Fibroblast of skin of abdomen (primary cell): Measurements from ENCODE around the gene PDZRN4.
"Not testable (repeated sequence)": the region's sequence is repeated elsewhere in the genome, so short reads cannot be mapped to it uniquely, and the experiment has no call there.

Source experiments
- DNase-seq: peaks from one replicate; pipeline ENCODE4 v3.0.0-alpha.2; 2013

PDZRN4 gene

DNA sequence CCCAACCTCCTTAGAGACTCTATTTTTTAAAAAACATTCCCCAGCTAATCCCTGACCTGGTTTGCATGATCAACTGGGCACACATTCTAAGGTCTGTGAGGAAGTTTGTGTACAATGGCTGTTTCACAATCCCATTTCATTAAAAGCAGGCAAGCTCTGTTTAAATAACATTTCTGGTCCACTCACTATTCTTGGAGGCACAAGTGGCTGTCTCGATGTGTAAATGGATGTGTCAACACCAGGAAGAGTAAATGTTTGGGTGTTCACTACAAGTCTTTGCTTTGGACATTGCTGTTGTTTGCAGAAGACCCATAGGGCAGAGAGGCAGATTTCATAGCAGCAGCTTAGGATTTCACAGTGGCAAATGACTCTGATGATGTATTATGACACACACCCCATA is 98.3 kb downstream of the PDZRN4 start:
- DNase-seq = no peak

DNA sequence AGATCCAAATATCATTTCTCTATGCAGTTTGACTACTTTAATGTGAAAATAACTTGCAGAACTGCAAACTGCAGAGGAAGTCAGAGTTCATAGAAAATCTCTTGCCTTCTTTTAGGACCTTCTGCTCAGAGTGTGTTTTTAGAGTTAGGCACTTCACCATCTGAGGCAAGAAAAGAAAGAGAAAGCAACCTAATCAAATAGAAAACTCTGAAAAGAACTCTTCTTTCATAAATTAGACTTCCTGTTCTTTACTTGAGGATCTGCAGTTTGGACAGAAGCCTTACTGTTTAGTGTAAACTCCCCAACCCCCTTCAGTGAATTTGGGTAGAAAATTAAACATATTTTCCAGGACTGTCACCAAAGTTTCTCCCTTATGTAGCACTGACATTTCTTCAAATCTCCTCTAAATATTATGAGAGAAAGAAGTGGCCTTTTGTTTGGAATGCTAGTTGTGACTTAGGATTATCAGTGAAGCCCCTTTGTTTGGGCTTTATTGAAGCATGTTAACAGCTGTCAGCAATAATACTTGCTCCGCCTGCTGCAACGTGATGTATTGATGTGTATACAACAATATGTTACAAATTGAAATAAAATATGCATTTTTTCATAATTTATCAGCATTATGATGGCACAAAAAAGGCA is 99.5 kb downstream of the PDZRN4 start:
- no peak for DNase-seq

DNA sequence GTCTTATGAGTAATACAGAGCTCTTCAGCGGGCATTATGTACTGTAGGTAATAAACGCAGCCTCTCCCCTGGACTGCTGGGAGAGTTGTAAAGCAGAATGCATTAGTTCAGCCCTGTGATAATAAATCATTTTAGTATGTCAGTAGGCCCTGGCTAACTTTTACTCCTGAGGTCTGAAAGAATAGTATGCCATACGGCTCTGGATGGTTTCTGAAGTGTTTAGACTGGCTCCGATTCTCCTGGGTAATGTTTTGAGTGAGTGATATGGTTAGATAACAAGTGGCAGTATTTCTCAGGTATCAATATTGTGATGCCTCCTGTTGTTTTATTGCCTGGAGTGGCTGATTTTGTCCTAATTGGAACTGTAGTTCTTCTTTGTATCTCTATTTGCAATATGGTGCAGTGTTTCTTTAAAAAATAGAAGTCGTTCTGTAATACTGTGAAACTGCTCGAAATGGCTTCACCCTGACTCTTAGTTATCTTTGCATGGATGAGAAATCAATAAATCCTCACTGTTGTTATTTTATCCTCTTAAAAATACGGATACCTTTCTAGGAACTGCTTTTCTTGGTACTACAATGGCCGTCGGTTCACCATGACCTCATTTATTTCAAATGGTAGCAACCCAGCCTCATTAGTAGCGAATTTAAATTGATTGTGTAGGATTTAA is 100.2 kb downstream of the PDZRN4 start:
- DNase-seq = no peak

DNA sequence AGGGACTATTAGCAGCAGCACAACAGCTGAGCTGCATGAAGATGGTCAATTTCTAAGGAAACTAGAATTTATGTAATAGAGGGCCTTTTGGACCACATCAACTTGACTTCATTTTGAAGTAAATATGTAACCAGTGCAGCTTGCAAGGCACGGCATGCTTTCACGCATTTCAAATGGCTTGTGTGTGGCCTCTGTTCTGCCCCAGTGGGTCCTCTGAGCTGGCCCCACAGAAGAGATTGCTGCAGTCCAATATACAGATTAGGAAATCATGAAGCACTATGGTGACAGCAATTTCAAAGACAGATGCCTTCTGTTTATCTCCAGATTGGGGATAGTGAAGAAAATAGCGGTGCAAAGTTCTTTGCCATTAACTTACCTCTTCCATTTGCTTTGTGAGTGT is 101.4 kb downstream of the PDZRN4 start:
- DNase-seq = no peak

DNA sequence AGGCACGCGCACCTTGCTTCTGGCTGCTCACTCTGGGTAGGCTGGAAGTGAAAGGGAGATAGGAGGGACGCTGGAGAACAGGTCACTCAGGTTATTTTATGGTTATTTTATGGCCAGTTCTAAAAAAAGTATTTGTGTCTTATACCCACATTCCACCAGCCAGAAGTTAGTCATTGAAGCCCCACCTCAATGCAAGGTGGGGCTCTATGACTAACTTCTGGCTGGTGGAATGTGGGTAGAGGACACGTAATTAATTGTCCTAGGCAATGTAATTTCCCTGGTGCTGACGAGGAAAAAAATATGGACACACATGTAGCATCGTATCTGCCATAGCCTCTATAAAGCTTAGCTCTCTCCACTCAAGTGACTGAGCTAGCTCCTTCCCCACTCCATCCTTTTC is 104.9 kb downstream of the PDZRN4 start:
- DNase-seq = no peak

DNA sequence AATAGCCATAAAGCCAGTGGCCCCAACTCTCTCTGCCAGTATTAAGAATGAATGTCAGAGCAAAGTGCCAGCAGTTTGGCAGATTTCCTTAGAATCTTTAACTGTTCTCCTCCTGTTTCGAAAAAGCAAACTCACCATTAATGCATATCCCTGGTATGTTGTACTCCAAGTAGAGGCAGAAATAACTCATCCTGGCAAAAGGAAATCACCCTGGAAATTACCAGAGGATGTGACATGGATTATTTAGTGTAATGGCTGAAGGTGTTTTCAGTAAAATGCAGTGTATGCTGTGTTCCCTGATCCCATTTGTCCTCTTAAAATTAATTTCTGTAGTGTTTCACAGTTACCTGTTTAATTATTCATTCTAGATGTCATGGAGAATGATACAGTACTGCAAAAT is 105.3 kb downstream of the PDZRN4 start:
- DNase-seq = no peak

DNA sequence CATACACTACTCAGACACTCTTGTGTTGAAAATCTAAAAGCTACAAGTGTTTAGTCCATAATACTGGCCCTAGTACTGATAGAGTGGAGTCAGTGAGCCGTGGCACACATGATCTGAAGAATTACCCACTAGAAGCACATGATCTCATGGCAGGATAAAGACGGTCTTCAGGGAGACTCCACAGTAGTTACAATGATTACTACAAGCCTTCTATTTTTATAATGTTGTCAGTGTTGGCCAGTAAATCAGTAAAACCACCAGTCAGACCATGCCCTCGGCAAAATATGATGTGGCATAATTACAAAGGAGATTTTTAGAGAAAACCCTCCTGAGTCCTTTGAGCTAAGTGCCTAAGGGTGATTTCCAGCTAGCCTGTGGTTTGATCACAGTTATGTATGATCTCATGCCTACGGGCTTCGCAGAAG is 114.9 kb downstream of the PDZRN4 start:
- no peak for DNase-seq

DNA sequence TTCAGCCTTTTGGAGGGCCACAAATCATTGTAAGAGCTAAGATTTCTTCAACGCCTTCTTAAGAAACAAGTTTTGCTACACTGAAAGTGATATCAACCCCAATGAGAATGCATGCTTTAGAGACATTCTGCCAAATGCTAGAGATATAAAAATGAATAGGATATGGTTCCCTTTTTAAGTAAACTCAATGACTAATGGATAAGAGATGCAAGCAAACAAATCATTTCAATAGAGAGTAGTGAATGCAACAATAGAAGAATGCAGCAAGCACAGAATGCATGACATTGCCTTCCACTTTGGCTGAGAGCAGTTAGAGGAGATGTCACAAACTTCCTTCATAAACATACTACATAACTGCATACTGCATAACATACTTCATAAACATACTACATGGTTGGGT is 116.4 kb downstream of the PDZRN4 start:
- DNase-seq = no peak

DNA sequence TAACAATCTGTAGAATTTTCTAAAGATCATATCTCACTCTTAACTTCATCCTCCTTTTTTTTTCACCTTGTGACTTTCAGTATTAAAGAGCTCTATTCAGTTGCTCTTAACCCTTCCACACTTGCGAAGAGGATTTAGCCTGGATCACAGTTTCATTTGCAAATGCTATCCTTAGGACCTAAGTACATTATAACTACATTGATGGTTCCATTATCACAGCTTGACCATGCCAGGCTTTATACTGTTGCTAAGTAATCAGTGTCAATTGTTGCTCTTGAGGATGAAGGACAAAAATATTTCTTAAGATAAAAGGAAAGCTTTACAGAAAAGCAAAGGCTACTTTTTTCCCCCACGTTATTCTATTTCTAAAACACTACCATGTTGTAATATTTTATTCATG is 122.2 kb downstream of the PDZRN4 start:
- no peak for DNase-seq

DNA sequence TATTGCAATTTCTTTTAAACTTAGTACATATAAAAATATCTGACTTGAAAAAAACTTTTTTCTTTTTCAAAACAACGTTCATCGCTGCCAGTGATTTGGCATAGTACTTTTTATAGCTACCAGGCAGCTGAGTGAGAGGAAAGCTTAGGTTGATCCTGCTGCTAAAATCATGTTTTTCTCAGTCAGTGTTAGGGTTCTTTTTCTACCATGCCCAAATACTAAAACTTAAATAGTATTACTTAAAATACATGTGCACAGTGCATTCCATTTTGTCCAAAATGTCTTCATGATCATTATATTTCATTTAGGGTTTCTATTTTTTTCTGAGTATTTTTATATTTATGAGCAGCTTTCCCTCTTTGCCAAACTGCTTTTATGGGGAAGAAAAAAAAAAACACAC is 123.8 kb downstream of the PDZRN4 start:
- no peak for DNase-seq

DNA sequence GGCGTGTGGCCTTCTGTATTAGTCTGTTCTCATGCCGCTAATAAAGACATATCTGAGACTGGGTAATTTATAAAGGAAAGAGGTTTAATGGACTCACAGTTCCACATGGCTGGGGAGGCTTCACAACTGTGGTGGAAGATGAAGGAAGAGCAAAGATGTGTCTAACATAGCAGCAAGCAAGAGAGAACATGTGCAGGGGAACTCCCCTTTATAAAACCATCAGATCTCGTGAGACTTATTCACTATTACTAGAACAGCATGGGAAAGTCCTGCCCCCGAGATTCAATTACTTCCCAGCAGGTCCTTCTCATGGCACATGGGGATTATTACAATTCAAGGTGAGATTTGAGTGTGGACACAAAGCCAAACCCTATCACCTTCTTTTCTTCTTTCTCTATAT is 124.3 kb downstream of the PDZRN4 start:
- DNase-seq = not testable (repeated sequence)

DNA sequence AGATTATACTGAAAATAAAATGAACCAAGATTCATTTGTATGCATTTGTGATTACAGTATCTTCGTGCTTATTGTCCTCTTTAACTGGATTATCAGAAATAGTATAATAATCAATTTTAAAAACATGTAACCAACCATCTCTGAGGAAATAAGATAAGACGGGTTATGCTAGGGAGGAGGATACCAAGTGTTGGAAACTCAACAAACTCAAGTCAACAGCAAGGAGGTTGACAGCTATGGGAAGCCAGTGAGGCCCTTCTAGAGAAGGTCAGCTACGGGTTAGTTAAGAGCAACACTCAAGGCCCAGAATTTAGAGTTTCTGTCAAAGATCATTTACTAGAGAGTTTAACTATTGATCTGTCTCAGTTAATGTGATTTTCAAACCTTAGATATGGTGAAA is 137.2 kb downstream of the PDZRN4 start:
- no peak for DNase-seq

DNA sequence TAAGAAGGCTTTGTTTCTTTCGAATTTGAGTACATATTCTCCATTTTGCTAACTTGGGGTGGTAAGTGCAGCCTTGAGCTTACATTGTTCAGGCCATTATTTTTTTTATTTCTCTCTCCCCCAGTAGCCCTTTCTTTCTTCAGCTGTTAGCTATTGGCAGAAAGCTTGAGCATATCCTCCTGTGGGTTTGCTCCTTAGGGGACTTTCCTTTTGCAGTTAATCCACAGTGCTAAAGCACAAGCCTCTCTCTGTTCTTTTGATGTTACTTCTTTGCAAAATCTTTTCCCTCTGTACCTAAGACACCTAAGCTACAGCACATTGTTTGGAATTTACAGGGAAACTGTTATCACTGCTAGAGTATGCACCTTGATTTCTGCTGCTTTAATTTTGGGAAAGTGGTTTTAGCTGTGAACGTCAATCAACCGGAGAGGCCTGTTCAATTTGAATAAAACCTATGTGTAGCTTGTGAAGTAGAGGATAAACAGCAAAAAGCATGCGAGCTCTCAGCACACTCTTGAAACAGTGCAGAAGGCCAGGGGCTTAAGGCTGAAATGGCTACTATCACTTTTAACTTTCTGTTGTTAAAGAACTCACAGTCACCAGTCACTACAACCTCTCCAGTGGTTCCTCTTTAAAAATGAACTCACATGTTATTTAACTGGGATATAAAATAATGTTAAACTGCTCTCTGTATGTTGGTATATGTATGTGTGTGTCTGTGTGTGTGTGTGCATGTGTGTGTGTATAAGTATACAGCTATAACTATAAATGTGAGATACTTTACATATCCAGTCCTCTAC is 139.2 kb downstream of the PDZRN4 start:
- no peak for DNase-seq

DNA sequence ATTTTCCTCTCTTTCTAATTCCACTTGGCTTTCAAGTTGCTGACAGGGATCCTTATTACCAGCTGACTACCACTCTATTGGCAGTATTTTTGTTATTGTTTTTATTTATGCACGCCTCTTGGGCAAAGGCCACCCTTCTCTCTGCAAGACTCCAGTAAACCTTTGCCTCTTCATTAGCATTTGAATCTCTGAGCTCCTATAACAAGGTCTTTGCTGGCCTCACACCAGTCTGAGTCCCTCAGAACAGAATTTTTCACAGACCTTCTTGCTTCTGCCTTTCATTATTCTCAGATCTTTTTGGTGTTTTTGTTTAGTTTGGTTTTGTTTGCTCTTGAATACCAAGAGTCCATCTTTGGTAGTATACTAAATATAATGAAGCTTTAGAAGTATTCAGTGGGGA is 145.9 kb downstream of the PDZRN4 start:
- DNase-seq = no peak

DNA sequence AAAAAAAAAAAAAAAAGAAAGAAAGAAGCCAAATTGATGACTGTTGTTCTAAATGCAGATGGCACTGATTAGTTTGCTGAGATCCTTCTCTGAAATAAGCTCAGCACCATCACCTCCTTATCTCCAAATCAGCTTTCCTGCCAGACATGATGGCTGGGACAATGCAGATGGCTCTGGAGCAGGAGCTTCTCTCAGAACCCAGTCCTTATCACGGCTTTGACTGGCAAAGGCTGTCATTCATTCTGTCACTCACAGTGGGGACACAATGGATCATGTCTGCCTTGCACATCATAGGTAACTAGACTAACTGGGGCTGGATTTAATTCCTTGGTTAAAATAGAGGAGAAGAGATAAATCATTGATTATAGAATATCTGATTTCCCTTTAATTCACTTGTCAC is 146.3 kb downstream of the PDZRN4 start:
- no peak for DNase-seq

DNA sequence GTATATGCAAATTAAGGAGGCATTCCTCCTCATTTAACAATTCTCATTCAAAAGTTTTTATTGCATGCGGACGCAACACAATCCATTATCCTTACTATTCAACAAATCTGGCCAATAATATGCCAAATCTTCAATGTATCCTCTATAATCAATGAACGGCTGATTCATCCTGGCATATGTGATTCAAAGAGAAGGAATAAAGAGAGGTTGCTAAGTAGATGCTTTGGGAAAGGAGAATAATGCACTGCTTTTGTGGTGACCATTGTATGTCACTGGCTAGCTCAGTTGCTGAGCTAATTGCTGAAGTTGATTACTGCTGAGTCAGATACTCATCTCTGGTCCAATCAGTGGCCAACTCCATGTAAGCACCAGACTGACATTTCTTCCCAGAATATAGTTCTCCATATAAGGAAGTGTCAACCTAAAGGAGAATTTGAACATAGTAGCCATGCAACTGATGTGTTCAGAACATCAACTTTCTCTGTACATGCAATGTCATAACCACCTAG is 148.0 kb downstream of the PDZRN4 start:
- DNase-seq = no peak

DNA sequence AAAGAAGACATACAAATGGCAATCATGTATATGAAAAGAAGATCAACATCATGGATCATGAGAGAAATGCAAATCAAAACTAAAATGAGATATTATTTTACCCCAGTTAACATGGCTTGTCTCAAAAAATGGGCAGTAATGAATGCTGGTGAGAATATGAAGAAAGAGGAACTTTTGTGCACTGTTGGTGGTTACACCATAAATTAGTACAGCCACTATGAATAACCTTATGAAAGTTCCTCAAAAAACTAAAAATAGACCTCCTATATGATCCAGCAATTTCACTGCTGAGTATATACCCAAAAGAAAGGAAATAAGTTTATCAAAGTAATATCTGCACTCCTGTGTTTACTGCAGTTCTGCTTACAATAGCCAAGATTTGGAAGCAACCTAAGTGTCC is 151.7 kb downstream of the PDZRN4 start:
- DNase-seq = no peak

DNA sequence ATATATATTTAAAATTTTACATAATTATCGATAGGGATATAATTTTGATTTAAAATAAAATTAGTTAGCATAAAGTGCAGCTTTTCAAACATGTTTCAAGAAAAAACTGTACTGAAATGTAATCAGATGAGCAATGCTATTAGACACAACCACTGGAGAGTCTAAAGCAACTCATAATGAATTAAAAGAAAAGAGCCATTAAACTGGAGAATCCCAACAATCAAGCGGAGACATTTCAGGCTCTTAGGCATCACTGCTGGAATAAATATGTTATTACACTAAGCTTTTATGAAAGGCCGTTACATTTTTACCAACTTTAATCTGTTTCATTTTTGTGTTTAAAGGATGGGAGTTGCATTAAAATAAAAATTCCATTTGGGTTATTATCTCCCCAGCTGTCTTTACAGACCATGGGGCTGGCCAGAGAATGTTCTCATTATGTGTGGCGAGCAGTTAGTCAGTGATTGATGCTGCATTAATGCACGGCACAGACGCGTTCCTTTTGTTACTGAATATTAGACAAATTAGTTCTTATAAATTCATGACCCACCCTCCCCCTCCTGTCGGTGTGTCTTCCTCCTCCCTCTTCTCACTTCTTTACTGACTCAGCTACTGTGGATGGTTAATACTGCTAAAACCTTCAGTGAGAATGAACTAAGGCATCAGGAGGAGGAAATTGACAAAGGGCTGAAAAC is 156.8 kb downstream of the PDZRN4 start:
- peak; percentile 0 for DNase-seq

DNA sequence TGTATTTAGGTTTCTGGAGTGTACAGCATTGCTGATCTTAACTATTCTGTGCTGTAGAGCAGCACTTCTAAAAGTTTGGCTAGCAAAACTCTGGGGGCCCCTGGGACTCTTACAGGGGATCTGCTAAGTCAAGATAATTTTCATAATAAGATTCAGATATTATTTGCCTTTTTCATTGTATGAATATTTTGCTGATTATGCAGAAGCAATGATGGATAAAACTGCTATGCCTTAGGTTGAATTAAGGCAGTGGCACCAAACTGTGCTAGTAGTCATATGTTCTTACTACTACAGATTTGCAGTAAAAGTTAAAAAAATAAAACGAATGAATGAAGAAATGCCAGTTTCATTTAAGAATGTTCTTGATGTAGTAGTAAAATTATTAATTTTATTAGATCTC is 160.1 kb downstream of the PDZRN4 start:
- no peak for DNase-seq

DNA sequence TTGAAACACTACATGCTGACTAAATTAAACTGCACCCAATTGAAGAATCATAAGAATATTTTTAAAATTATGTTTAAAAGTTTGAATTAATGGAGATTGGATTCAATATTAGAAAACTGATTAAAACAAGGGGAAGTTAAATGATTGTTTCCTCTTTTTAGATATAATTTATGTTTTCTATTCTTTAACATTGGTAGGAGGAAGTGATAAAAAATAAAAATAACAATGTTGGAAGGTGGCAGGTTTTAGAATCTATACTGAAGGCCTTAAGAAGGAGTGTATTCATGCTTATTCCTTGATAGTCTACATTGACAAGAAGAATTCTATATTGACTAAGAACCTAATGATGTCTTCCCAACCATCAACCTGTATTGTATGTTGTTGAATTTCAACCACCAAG is 168.1 kb downstream of the PDZRN4 start:
- DNase-seq = no peak

DNA sequence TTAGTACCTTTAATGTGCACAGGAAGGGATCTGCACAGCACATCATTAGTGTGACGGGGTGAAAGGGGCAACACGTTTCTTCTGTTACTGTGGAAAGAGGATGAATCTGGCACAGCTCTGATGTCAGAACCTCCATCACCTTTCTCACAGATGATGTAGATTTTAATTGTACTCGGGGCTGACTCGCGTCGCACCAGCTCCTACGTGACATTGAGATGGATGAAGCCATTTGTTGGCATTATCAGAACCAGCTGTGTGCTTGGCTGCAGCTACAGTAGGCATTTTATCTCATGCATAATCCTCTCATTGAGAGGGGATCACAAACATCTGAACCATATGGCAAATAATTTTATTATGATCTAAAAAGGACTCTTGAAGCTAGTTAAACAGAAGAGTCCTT is 173.6 kb downstream of the PDZRN4 start:
- DNase-seq = no peak

DNA sequence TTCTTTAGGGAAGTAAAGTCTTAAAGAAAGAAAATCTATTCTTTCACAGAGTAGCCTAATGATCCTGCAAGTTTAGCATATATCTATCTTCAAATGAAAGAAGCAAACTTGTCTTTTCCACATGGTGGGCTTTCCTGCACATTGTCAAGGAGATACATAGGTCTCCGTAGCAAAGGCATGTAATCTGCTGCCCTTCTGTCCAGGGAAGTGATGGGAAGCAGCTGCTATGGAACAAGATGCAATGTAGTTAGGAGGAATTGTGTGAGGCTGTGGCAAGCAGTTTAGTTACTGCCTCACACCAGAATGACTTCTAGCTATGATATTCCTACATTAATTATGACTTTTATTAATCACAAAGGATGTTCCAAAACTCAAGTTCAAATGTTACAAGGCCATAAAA is 174.4 kb downstream of the PDZRN4 start:
- no peak for DNase-seq

DNA sequence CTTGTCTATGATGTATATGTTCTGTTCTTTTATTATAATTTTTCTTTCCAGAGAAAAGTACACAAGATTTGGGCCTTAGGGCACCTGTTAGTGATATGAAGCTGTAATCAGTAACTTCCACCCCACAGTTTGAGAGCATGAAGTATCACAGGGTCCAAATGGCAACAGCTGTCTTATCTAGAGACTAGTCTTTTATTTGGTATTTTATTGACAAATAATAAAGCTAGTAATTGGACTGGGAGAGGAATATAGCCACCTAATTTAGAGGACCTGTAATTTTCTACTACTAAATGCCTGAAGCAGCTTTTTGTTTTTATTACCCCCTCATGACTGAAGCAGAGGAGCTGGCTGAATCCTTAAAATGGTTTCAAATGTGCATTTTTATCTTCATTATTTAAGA is 174.8 kb downstream of the PDZRN4 start:
- DNase-seq = no peak
